IPS-NIHi7 (cell line): ENCODE results near the gene ANKRD31.

Source experiments
- DNase-seq: peaks from one replicate; pipeline ENCODE4 v3.0.0; 2012; ENCODE audit warnings: mixed read lengths; ENCODE audit errors: extremely low spot score

Gene ANKRD31

DNA sequence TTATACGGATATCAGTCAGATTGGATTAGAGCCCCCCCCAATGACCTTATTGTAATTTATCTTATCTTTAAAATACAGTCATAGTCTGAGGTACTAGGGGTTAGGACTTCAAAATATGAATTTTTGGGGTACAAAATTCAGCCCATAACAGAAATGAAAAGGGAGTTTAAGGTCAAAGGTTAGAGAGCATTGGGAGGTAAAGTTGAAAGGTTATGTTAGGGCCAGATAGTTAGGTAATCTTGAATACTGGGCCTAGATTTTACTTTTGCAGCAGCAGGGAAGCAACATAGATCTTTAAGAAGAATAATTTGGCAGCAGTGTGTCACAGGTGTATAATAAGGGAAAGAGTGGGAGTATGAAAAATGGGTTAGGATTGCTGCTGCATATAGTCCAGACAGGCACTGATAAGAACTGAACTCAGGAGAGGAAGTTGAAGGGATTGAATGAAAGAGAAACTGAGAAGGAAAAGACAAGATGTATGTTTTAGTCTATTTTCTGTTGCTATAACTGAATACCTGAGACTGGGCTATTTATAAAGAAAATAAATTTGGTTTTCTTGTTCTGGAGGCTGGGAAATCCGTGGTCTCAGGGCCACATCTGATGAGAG is 173.7 kb downstream of the ANKRD31 start:
- no peak for DNase-seq

DNA sequence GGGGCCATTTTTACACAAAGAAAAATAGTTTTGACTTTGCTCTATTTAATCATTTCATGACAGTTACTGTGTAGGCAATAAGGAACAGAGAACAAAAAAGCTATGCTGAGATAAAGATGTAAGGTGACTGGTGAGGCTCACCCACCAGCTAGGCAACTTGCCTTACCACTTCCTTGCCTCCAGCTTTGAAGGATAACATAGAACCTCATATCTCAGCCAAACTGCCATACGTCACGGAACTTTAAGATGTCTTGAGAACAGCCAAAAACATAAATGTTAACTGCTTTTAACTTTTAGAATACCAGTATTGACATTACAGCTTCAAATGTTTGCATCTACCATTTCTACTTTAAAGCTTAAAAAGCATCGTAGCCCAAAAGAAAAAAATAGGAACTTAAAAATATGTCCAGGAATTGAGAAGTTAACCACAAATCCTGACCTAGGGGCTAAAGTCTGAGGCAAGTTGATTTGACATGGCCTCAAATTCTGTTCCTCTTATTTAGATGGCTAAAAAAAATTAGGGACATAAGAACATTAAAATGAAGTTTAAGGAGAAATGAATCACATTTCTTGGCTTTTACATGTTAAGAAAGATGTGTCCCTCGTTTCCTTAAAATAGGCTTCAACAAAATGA is 176.6 kb downstream of the ANKRD31 start:
- no peak for DNase-seq

DNA sequence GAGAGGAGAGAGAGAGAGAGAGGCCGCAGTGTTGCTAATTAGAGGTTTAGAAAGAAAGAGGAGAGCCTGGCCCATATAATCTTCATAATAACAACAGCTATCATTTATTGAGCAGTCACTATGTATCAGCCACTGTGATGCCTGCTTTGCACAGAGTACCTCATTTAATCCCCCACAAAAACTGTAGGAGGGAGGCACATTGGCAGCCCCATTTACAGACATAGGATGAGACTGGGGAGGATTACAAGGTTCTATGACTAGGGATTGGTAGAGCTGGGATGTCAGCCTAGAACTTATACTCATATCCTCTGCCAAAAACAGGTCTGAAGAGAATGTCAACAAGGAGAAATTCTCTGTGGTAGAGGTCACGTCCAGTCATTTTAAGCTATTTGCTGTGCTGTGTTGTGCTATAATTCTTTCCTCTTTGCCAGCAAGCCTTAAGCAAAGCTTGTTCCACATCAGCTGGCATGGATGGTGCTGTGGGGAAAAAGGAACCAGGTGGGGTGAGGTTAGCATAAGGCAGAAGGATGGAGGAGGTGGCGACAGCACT is 177.6 kb downstream of the ANKRD31 start:
- no peak for DNase-seq

DNA sequence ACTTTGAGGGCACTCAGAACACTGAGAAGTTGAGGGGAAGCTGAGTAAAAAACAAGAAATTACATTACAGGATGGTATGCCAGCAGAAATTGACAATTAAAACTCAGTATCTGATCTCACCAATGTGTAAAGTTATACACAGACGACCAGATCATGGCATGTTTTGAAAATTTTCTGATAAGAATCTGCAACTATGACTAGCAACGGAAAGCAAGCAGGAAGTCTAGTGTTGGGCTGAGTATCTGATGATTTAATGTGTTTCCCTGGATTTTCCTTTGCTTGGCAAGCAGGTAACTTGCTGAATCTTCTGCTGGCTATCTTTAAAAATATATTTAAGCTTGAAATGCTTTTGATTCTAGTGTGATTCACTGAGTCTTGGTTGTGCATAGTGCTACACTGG is 179.1 kb downstream of the ANKRD31 start:
- DNase-seq: no peak

DNA sequence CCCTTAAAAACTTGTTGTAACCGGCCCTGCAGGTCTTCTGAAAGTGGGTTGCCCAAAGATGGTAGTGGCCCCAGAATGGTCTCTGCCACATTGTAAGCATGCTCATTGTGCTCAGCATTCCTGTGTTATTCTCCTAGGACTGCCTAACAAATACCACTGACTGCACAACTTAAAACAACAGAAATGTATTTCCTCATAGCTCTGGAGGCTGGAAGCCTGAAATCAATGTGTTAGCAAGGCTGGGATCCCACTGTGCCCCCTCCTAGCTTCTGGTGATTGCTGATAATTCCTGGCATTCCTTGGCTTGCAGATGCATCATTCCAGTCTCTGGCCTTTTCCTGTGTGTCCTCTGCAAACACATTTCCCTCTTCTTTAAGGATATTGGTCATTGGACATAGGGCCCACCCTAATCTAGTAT is 180.9 kb downstream of the ANKRD31 start:
- DNase-seq: peak; percentile 48

DNA sequence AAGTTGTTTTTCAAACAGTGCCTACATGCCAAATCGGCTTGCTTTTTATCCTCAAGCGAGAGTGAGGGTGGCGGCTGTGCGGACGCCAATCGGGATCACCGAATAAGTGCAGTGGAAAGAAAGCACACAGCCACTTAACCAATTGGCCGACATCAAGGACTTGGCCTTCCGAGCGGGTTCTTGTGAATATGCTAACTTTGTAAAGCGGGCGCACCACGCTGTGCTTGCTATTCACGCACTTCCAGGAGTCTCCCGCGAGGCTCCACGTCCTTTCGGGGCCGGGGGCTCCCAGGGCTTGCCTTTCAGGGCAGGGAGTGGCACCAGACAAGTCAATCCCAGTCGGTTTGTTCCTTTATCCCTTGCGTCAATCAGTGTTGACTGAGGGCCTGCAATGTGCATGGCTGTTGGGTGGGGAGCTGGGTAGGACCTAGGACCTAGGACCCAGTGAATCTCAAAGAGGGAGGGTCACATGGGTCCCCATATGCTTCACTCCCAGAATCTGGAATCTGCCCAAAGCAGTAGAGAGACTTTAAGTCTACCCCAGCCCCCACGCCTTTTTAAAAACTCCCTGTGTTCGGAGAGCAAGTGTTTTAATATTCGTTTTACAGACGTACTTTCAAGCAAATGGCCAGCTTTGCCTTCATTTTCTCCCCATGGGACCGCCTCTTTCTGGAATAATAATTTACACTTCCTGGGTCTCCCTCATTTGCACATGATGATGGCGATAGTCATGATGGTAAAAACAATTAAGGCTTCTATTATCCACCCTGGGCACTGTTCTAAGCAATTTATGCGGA is 182.3 kb downstream of the ANKRD31 start:
- peak; percentile 50 for DNase-seq

DNA sequence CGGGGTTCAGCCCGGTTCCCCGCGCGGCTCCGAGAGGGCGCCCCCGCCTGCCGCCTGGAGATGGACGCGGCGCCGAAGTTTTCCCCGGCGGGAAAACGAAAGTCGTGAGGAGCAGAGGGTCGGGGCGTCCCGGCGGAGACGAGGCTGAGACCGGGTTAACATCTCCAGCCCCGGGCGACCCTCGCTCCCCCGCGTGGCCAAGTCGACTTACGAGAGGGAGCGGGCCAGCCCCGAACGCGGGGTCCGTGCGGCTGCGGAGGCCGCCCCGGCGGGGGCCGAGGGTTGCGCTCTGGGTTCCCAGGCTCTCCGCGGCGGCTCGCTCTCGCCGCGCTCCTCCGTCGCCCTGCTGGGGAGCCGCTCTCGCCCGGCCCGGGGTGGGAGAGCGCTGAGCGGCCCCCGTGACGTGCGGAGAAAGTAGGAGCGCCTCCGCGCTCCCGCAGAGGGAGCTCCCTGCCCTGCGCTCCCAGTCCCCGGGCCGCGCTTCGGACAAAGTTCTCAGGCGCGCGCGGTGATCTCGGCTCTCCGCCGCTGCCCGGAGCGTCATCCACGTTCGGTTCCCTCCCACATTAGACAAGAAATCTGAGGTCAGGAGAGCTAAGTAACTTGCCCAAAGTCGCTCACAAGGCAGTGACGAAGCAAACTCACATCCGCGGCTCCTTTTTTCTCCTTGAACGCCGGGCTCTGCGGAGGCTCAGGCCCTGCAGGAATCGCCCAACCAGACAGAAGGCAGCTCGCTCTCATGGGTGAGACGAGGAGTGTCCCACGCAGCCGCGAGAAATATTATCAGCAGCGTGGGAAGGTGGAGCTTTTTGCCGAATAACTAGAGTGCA is 183.2 kb downstream of the ANKRD31 start:
- peak; percentile 28 for DNase-seq

DNA sequence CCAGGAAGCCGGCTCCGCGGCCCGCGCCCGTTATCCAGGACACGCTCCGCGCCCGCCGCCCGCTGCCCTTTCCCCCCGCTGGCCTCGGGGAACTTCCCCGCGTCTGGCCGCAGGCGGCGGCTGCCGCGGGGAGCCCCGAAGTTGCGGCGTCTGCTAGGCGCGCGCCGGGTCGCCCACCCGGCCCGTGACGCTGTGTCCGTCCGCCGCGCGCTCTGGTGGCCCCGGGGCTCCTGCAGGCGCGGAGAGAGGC is 183.7 kb downstream of the ANKRD31 start:
- no peak for DNase-seq

DNA sequence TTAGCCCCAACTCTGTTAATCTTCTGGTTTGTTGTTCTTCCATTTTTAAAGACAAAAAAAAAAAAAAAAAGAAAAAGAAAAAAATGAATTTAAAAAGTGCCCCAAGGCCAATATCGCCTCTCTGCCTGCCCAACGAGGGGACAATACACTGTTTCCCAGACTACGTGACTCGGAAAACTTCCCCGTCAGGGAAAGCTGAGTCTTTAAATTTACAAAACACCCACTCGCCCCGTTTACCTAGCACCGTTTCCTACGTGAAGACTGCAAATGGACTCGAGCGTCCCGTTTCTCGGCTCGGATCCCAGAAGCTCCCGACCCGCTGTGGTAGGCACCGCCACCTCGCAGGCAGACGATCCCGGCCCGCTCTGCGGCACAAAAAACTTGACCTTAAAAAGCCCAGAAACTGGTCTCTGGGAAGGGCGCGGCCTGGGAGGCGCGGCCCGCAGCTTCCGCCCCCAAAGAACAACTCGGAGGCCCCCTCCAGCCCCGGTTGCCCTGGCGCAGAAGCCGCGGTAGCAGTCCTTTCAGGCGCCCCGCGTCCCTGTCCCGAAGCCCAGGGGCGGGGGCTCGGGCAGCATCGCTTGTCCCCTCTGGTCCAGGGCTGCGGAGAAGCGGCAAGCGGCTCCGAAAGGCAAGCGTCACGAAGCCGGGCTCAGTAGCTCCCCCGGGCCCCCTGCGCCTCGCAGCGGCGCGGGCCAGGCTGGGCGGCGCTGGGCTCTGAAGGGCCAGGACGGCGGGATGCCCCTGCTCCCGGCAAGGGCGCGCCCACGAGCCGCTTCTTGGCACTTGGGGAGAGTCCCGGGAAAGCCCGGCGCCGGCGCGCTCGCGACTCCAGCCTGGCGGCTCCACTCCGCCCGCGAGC is 184.3 kb downstream of the ANKRD31 start, which contains the start of gene GCNT4:
Gene GCNT4 (minus strand): TSS at position 367 of the 862 bp plus-strand sequence. CDS start 22,521 bp downstream, outside the sequence.
- no peak for DNase-seq

DNA sequence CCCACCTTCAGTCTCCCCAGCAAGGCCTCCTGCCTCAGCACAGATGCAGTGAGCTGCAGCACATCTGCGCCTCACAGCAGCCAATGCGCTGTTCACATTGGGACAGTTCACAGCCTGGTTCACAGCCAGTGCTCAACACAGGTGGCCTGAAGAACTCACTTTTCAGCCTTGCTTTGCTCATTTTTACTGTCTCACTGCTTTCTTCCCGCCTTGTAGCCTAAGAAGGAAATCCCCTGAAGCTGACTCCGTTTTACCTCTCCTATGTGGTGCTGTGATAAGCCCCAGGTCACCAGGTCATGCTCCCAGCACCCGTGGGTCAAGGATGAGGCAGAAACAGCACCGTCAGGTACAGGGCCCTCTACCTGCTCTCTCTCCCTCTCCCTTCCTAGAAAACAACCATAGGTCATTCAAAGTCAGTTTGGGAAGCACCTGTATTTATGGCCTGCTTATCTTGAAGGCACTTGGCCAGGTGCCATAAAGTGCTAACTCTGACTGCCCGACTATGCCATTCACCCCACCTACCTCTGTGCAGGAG is 185.4 kb downstream of the ANKRD31 start:
- DNase-seq: no peak

DNA sequence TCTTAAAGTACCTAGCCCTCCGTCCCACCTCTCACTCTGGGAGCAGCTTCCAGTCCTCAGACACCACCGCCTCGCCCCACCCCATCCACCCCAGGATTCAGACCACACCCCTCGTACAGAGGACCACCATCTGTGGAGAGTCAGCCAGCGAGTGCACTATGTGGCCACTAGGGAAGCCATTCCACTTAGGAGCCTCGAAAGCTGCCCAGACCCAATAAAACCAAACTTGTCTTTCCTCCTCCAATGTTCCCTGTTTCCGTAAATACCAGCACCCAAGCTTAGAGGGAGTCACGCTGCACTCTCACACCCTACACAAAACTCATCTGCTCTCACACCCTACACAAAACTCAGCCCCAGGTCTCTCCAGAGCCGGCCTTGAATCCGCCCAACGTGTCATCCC is 186.3 kb downstream of the ANKRD31 start:
- DNase-seq: peak; percentile 56

DNA sequence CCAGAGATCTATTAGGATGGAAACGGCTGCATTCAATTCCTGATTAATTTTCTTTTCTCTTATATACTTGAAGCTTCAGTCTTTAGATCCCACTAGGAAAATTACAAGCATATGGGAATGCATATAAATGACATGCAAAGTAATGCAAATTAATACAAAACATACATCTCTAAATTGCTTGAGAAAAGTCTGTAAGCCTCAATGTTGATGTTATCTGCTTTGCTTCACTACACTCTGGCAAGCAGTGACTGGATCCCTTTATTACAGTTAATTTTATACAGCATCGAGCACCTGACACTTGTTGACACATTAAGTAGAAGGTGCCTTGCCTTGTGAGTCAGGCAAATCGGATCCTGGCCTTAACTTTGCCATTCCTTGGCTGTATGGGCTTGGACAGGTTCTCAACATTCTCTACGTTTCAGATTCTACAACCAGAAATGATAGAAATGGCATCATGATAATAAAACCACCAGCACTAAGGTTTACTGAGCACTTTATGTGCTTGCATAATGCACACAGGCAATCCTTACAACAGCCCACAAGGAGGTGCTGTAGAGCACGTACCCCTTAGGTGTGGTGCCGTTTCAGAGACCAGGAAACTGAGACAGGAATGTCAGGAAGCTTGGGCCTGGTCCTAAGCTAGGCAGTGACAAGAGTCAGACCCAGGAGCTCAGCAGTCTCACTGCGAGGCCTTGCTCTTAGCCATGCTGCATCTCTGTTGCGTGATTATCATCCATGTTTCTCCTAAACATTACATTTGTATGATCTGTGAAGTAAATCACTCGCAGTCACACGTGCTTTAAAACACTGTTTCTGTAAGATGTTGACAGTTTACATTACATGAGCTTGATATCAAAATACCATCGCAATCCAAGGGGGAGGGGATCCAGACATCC is 187.0 kb downstream of the ANKRD31 start:
- DNase-seq: peak; percentile 66

DNA sequence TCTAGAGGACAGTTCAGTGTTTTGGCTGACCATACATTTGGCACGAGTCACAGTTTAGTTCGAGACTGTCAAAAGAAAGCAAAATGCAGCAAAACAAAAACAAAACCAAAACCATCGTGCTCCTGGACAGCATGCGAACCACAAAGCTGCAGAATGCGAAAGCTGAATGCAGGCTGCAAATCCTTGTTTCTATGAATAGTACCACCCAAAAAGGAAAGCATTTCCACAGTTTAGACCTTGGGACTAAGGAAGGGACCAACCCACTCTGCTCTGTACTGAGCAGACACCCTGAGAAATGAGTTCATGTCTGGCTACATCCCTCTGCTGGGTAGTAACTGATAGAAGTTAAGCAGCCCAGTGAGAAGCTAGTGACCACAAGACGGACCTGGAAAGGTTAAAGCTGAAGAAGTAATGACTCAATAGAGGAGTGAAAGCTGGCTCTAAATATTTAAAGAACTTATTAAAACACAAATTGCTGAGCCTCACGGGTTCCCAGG is 188.2 kb downstream of the ANKRD31 start:
- DNase-seq: no peak

DNA sequence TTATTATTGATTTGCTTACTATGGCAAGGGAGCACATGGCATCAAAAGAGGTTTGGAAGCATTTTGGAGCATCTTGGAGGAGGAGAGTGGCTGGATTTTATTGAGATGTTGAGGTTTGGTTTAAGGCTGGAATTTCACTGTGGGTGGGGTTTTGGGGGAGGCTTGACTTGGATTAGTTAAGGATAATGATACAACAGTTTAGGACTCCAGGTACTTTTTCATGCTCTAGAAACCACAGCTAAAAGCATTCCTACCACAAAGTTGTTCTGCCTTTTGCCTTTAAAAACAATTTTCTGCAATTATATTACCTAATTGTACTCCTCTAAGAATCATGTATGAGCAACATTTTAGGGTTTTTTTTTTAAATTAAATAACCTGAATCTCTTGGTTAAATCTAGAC is 189.3 kb downstream of the ANKRD31 start:
- no peak for DNase-seq

DNA sequence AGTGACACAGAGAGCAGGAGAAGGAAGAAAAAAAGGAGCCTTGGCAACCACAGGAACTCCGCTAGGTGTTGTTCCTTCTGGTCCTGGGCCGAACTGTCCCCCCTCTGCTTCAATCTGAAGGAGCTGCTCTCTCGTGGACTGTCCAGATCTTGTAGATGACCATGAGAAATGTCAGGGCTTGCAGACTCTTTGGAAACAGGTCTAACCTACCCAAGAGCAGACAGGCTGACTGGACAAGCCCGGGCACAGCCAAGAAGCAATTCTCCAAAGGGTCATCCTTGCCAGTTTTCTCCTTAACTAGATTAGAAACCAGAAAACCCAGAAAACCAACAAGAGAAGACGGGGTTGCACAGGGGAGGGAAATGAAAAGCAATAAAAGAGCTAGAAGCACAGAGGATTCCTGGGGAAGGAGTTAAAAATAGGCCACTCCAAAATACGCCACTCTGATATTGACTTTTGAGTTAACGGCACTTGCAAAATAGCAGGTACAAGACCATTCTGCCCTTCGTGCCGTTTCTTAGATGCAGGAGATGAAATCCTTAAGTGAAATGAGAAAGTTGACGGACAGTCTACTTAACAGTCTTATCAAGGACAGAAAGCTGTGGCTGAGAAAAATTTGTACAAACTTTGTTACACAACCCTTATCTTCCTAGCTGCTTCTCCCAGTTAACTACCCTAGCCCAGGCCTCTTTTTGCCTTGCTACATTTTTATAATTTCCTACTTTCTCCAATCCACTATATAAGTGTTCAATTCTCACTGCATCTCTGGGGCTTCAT is 190.1 kb downstream of the ANKRD31 start:
- no peak for DNase-seq

DNA sequence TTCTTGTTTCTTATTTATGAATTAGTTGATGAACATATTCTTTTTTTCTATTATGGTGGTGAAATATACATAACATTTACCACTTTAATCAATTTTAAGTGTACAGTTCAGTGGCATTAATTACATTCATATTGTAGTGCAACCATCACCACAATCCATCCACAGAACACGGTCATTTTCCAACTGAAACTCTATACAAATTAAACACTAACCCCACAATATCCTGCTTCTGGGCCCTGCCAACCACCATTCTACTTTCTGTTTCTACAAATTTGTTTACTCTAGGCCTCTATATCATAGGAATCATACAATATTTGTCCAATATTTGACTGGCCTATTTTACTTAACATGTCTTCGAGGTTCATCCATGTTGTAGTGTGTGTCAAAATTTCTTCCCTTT is 191.6 kb downstream of the ANKRD31 start:
- no peak for DNase-seq

DNA sequence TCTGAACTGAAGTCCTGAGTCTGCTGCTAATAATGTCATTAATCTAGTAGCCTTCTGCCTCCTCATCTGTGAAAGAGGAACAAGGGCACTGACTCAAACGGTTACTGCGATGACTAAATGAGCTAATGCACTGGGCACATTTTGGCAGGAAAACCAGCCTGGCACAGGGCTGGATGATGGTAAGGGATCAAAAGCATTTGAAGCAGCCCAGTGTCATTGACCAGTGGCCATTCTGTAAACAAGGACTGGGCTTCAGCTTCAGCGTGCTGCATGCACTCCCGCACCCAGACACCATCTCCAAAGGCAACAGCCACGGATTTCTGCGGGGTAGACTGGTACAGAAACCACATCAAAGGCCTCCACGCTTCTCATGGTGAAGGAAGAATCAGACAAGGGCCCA is 192.3 kb downstream of the ANKRD31 start:
- DNase-seq: no peak

DNA sequence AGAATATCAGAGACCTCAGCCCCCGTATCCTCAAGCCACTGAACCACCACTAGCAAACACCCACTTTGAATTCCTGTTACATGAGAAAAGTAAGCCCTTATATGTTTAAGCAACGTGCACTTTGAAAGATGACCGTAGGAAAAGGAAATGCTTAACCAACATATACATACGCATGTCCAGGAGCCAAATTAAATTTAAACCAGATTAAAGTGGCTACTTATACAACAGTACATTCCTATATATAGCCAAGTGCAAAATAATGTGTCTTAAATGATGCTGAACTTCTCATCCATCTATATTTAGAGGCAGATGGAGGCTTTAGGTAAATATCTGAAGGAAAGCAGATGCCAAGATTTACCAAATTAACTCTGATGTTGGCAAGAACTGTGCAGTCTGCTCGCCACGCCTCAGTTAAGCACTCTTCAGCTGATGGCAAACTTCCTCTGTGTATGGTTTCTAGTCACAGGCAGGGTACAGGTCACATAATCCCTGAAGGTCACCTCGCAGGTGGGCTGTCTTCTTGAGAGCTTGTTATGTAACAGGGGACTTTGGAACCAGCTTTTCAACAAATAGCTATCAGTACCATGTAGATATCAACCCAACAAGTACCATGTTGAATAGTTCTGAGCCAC is 192.9 kb downstream of the ANKRD31 start:
- no peak for DNase-seq
